ENCODE measurements around the gene HES4. TPM values are rescaled to one million over a fixed set of nuclear protein-coding genes. Genes with fewer than 3 reads are reported as not detected.
A peak's percentile ranks its signal among the peaks of the same experiment; 100 is the strongest.
"Not testable (repeated sequence)": the region's sequence is repeated elsewhere in the genome, so short reads cannot be mapped to it uniquely, and the experiment has no call there.

Gene HES4
- total RNA-seq, 2 experiments from 2014 or later: 0.45 to 0.50 TPM

- Mint-ChIP-seq H3K4me1 (ENCODE audit: low read depth) (peaks cover 29% of the 10 kb centered on the region), H3K36me3 (ENCODE audit: low read depth) (peaks cover 7% of the 10 kb centered on the region), H3K27me3 (ENCODE audit: low read depth) (peaks cover 4% of the 10 kb centered on the region), H3K9me3 (ENCODE audit: insufficient read depth) (peaks cover 4% of the 10 kb centered on the region), H3K4me3 (no peak overlapping the region), H3K27ac (no peak overlapping the region)
- CTCF ChIA-PET: interaction anchor here (1.0 to 2.3 kb wide), 3 partner anchors 11 to 42 kb away, joined by 3 to 9 read pairs (median 4); no protein-coding TSS in a partner anchor
- ATAC-seq (no peak), DNase-seq (no peak)
- POLR2A ChIA-PET: interaction anchor here (0.6 kb wide), 1 partner anchor 157 kb away, joined by 3 read pairs; no protein-coding TSS in a partner anchor
Measured at GRCh38 chr1:1021920-1022259, 22.0 kb upstream of the HES4 start.

DNA sequence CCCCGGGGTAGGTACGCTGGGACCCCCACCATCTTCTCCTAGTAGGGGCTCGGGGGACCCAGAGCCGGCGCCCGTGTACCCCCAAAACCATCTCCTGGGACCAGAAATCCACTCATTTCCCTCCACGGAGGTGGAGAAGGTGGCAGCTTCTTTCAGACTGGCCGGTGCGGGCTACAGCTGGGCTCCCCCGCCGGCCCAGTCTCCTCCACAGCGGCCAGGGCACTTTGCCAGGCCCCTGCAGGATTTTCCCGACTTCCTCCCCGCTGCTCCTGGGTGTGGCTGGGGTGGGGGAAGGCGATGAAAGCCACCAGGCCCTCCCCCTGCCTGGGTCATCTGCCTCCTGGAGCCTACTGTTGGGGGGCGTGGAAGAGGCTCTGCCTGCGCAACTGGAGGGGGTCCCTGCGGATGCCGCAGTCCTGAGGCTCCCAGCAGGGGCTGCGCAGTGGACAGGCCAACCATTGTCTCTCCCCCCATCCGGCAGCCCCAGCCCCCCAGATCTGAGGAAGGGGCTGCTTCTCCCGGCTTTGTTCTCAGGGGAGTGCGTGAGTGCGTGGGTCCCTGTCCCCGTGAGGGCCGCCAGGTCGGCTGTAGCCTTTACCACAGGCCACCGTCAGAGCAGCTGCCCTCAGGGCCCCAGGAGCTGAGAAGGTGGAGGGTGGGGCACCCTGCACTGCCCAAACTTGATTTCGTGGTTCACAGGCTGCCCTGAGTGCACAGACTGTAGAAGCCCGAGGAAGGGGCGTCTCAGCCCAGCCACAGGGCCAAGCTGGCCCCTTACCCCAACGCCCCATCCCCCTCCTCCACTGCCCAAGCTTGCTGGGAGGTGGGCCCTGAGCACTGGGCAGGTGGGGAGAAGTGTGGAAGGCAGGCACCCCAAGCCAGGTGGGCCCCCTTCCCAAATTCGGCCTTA is 21.4 kb upstream of the HES4 start:
- Mint-ChIP-seq H3K9me3 (ENCODE audit: insufficient read depth) (peaks cover 4% of the 10 kb centered on the region), H3K27me3 (ENCODE audit: low read depth) (peaks cover 4% of the 10 kb centered on the region), H3K4me3 (peak overlapping the region; percentile 53), H3K27ac (no peak overlapping the region), H3K4me1 (ENCODE audit: low read depth) (peaks cover 29% of the 10 kb centered on the region), H3K36me3 (ENCODE audit: low read depth) (peaks cover 12% of the 10 kb centered on the region)
- DNase-seq (no peak), ATAC-seq (no peak)
- CTCF ChIA-PET: interaction anchor here (1.0 to 2.3 kb wide), 3 partner anchors 12 to 43 kb away, joined by 3 to 9 read pairs (median 4); no protein-coding TSS in a partner anchor
- POLR2A ChIA-PET: interaction anchor here (0.6 kb wide), 1 partner anchor 157 kb away, joined by 3 read pairs; no protein-coding TSS in a partner anchor

- no peak overlapping the region for H3K27ac Mint-ChIP-seq
- DNase-seq (no peak), ATAC-seq (no peak)
- peaks cover 4% of the 10 kb centered on the region for H3K9me3 Mint-ChIP-seq (ENCODE audit: insufficient read depth)
- H3K27me3 Mint-ChIP-seq (ENCODE audit: low read depth): peaks cover 4% of the 10 kb centered on the region
- ChIA-PET CTCF (interaction anchor here (2.3 kb wide), 1 partner anchor 12 kb away, joined by 9 read pairs; no protein-coding TSS in a partner anchor), POLR2A (no interaction called here)
- H3K4me1 Mint-ChIP-seq (ENCODE audit: low read depth): peaks cover 29% of the 10 kb centered on the region
- H3K4me3 Mint-ChIP-seq: peak overlapping the region; percentile 53
- H3K36me3 Mint-ChIP-seq (ENCODE audit: low read depth): peaks cover 16% of the 10 kb centered on the region
Measured at GRCh38 chr1:1020415-1021009, 20.6 kb upstream of the HES4 start.

GRCh38 chr1:1020000-1020404 is 20.1 kb upstream of the HES4 start, which contains the start of gene AGRN:
Gene AGRN, plus strand, starts transcription at chr1:1020120. Its CDS starts 53 bp downstream, at chr1:1020173.
- Mint-ChIP-seq H3K4me1 (ENCODE audit: low read depth) (peaks cover 34% of the 10 kb centered on the region), H3K27ac (peak within 1 kb of the TSS; percentile 69), H3K36me3 (ENCODE audit: low read depth) (peaks cover 21% of the 10 kb centered on the region), H3K27me3 (ENCODE audit: low read depth) (peaks cover 4% of the 10 kb centered on the region), H3K4me3 (peak within 1 kb of the TSS; percentile 65), H3K9me3 (ENCODE audit: insufficient read depth) (peaks cover 4% of the 10 kb centered on the region)
- ChIA-PET POLR2A (interaction anchor here (1.1 to 1.3 kb wide), 2 partner anchors 19 to 21 kb away, joined by 4 read pairs; no protein-coding TSS in a partner anchor), CTCF (interaction anchor here (1.3 to 2.5 kb wide), 2 partner anchors 14 to 44 kb away, joined by 4 to 14 read pairs; no protein-coding TSS in a partner anchor)
- ATAC-seq: peak; percentile 43
- DNase-seq: no peak

DNA sequence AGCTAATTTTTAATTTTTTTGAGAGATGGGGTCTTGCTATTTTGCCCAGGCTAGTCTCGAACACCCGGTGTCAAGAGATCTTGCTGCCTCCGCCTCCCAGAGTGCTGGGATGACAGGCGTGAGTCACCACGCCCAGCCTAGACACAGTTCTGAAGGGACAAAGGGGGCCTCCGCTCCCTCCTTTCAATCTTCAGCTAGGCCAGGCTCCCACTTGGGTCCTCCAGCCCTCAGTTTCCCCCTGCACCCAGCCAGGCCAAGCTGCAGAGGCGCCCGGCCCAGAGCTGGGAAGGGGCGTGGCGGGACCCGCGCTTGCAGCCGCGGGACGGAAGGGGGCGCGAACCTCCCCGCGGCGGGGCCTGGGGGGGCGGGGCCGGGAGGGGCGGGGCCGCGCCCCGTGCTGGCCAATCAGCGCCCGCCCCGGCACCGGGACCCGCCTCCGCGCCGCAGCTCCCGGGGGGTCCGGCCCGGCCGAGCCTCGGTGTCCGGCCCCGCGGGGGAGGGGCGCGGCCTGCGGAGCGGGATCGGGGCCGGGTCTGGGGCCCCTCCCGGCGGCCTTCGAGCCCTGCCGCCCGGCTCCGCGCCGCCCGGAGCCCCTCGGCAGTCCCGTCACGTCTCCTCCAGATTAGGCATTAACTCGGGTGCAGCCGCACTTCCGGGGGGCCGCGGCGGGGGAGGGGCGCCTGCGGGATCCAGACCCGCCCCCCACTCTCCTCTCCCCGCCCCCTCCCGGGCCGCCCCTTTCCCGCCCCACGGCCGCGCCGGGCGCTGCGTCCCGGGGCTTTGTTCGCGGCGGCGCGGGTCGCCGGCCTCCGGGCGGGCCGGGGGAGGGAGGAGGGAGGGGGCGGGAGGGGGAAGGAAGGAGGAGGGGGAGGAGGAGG is 19.5 kb upstream of the HES4 start:
- peak; percentile 80 for ATAC-seq
- Mint-ChIP-seq H3K4me1 (ENCODE audit: low read depth) (peaks cover 41% of the 10 kb centered on the region), H3K36me3 (ENCODE audit: low read depth) (peaks cover 27% of the 10 kb centered on the region), H3K27me3 (ENCODE audit: low read depth) (peaks cover 4% of the 10 kb centered on the region), H3K9me3 (ENCODE audit: insufficient read depth) (peaks cover 4% of the 10 kb centered on the region), H3K4me3 (peak overlapping the region; percentile 65), H3K27ac (peak overlapping the region; percentile 69)
- ChIA-PET POLR2A (interaction anchor here (0.8 to 1.3 kb wide), 5 partner anchors 12 to 24 kb away, joined by 4 to 8 read pairs (median 4); no protein-coding TSS in a partner anchor), CTCF (interaction anchor here (0.9 to 2.7 kb wide), 16 partner anchors 9 to 353 kb away, joined by 3 to 18 read pairs (median 4); no protein-coding TSS in a partner anchor)
- peak; percentile 86 for DNase-seq

DNA sequence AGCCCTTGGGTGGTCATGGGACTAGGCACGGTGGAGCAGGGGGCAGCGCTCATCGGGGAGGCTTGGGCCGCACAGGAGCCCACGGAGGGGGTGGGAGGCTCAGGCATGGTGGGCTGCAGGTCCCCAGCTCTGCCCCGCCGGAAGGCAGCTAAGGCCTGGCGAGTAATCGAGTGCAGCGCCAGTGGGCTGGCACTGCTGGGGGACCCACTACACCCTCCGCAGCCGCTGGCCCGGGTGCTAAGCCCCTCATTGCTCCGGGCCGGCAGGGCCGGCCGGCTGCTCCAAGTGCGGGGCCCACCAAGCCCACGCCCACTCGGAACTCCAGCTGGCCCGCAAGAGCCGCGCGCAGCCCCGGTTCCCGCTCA is 18.4 kb upstream of the HES4 start:
- H3K27me3 Mint-ChIP-seq (ENCODE audit: low read depth); POLR2A ChIA-PET; H3K9me3 Mint-ChIP-seq (ENCODE audit: insufficient read depth); ATAC-seq; H3K4me3 Mint-ChIP-seq; DNase-seq; H3K27ac Mint-ChIP-seq: not testable (repeated sequence)
- H3K4me1 Mint-ChIP-seq (ENCODE audit: low read depth): peaks cover 45% of the 10 kb centered on the region
- H3K36me3 Mint-ChIP-seq (ENCODE audit: low read depth): peaks cover 38% of the 10 kb centered on the region
- CTCF ChIA-PET: interaction anchor here (0.6 to 2.7 kb wide), 14 partner anchors 14 to 354 kb away, joined by 3 to 18 read pairs (median 4); no protein-coding TSS in a partner anchor

GRCh38 chr1:1017397-1018320 is 17.8 kb upstream of the HES4 start:
- peak; percentile 55 for DNase-seq
- not testable (repeated sequence) for H3K27me3 Mint-ChIP-seq (ENCODE audit: low read depth); H3K9me3 Mint-ChIP-seq (ENCODE audit: insufficient read depth); ATAC-seq
- ChIA-PET POLR2A (interaction anchor here (0.6 kb wide), 1 partner anchor 22 kb away, joined by 3 read pairs; no protein-coding TSS in a partner anchor), CTCF (interaction anchor here (0.6 to 2.7 kb wide), 9 partner anchors 14 to 113 kb away, joined by 3 to 18 read pairs (median 4); no protein-coding TSS in a partner anchor)
- Mint-ChIP-seq H3K36me3 (ENCODE audit: low read depth) (peaks cover 42% of the 10 kb centered on the region), H3K4me1 (ENCODE audit: low read depth) (peaks cover 50% of the 10 kb centered on the region), H3K4me3 (peak overlapping the region; percentile 13), H3K27ac (peak overlapping the region; percentile 62)

GRCh38 chr1:1014799-1015681 is 15.1 kb upstream of the HES4 start:
- peaks cover 45% of the 10 kb centered on the region for H3K36me3 Mint-ChIP-seq (ENCODE audit: low read depth)
- H3K4me1 Mint-ChIP-seq (ENCODE audit: low read depth): peaks cover 52% of the 10 kb centered on the region
- peak overlapping the region; percentile 99 for H3K27ac Mint-ChIP-seq
- no peak for DNase-seq
- peaks cover 4% of the 10 kb centered on the region for H3K9me3 Mint-ChIP-seq (ENCODE audit: insufficient read depth)
- H3K27me3 Mint-ChIP-seq (ENCODE audit: low read depth): no peaks in the 10 kb centered on the region
- peak overlapping the region; percentile 97 for H3K4me3 Mint-ChIP-seq
- POLR2A ChIA-PET: interaction anchor here (1.5 to 3.1 kb wide), 3 partner anchors 12 to 49 kb away, joined by 15 to 29 read pairs (median 18); no protein-coding TSS in a partner anchor
- no peak for ATAC-seq
- CTCF ChIA-PET: interaction anchor here (0.6 to 4.5 kb wide), 7 partner anchors 8 to 49 kb away, joined by 3 to 31 read pairs (median 7); no protein-coding TSS in a partner anchor

DNA sequence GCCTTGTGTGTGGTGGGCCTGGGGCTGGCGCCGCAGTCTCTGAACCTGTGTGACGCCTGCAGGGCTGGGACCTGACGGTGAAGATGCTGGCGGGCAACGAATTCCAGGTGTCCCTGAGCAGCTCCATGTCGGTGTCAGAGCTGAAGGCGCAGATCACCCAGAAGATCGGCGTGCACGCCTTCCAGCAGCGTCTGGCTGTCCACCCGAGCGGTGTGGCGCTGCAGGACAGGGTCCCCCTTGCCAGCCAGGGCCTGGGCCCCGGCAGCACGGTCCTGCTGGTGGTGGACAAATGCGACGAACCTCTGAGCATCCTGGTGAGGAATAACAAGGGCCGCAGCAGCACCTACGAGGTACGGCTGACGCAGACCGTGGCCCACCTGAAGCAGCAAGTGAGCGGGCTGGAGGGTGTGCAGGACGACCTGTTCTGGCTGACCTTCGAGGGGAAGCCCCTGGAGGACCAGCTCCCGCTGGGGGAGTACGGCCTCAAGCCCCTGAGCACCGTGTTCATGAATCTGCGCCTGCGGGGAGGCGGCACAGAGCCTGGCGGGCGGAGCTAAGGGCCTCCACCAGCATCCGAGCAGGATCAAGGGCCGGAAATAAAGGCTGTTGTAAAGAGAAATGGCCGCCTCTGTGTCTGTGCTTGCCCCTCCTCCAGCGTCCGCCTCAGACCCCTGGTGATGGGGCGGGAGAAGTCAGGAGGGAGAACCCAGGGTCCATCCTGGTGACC is 14.2 kb upstream of the HES4 start:
- H3K36me3 Mint-ChIP-seq (ENCODE audit: low read depth): peaks cover 45% of the 10 kb centered on the region
- H3K4me3 Mint-ChIP-seq: peak overlapping the region; percentile 97
- ChIA-PET POLR2A (interaction anchor here (0.6 to 3.1 kb wide), 8 partner anchors 9 to 362 kb away, joined by 3 to 29 read pairs (median 4); partner anchors contain the start of gene AURKAIP1), CTCF (interaction anchor here (0.6 to 4.5 kb wide), 12 partner anchors 9 to 491 kb away, joined by 3 to 31 read pairs (median 4); partner anchors contain the start of gene HES4)
- peaks cover 1% of the 10 kb centered on the region for H3K27me3 Mint-ChIP-seq (ENCODE audit: low read depth)
- H3K9me3 Mint-ChIP-seq (ENCODE audit: insufficient read depth): peaks cover 4% of the 10 kb centered on the region
- peak overlapping the region; percentile 99 for H3K27ac Mint-ChIP-seq
- DNase-seq: peak; percentile 66
- ATAC-seq: peak; percentile 36
- H3K4me1 Mint-ChIP-seq (ENCODE audit: low read depth): peaks cover 52% of the 10 kb centered on the region

Measured in activated CD8-positive, alpha-beta T cell treated with anti-CD3 and anti-CD28 coated beads, Interleukin-2, amount 10 ng/mL, durations not matched to agents 7 days and 5 days (primary cell).